Stimulated activated naive B cell treated with anti-CD40 and anti-IgM and Interleukin-4, amounts not matched to agents 10 μg/mL and 1 μg/mL and 100 μg/mL, for 72 hours (primary cell): ENCODE measurements around the gene MTF2.
"Not testable (repeated sequence)": the region's sequence is repeated elsewhere in the genome, so short reads cannot be mapped to it uniquely, and the experiment has no call there.

Experiments
- ATAC-seq, 2 donors: fragments of 150-1000 bp; cut with Tn5 transposase; replicated peaks; 2 replicates each; pipeline ENCODE4 v1.10.0; 2021; ENCODE audit warnings: moderate library complexity in 1 of 2
- DNase-seq: peaks from one replicate; pipeline ENCODE4 v3.0.0; 2021
- H3K27ac Mint-ChIP-seq: one replicate; pipeline ENCODE4 v1.8.0; 2022; ENCODE audit warnings: mild to moderate bottlenecking, mixed read lengths
- H3K27me3 Mint-ChIP-seq, 2 donors: one replicate each; pipeline ENCODE4 v1.8.0; 2022; ENCODE audit warnings: mixed read lengths in 2 of 2
- H3K36me3 Mint-ChIP-seq, 2 donors: one replicate each; pipeline ENCODE4 v1.8.0; 2022; ENCODE audit warnings: mixed read lengths in 2 of 2, mild to moderate bottlenecking in 1 of 2
- H3K4me1 Mint-ChIP-seq, 2 donors: one replicate each; pipeline ENCODE4 v1.8.0; 2022; ENCODE audit warnings: mixed read lengths in 2 of 2, mild to moderate bottlenecking in 1 of 2
- H3K4me3 Mint-ChIP-seq, 2 donors: one replicate each; pipeline ENCODE4 v1.8.0; 2022; ENCODE audit warnings: mild to moderate bottlenecking in 2 of 2, mixed read lengths in 2 of 2, moderate library complexity in 1 of 2
- H3K9me3 Mint-ChIP-seq, 2 donors: one replicate each; pipeline ENCODE4 v1.8.0; 2022; ENCODE audit warnings: mixed read lengths in 2 of 2, mild to moderate bottlenecking in 1 of 2

MTF2 gene

DNA sequence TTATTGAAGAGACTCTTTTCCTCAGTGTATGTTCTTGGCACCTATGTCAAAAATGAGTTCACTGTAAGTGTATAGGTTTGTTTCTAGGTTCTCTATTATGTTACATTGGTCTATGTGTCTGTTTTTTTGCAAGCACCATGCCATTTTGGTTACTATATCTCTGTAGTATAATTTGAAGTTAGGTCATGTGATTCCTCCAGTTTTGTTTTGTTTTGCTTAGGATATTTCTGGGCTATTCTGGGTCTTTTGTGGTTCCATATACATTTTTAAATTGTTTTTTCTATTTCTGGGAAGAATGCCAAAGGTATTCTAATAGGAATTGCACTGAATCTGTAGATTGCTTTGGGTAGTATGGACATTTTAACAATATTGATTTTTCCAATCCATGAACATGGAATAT is 87.9 kb downstream of the MTF2 start:
- Mint-ChIP-seq H3K4me1 (peaks cover 35 to 70% of the 10 kb centered on the region in 2 donors), H3K27me3 (no peaks in the 10 kb centered on the region), H3K4me3 (no peak overlapping the region), H3K36me3 (peaks cover 63 to 65% of the 10 kb centered on the region in 2 donors), H3K9me3 (peaks cover 14 to 17% of the 10 kb centered on the region in 2 donors), H3K27ac (no peak overlapping the region)
- ATAC-seq (no peak), DNase-seq (no peak)

DNA sequence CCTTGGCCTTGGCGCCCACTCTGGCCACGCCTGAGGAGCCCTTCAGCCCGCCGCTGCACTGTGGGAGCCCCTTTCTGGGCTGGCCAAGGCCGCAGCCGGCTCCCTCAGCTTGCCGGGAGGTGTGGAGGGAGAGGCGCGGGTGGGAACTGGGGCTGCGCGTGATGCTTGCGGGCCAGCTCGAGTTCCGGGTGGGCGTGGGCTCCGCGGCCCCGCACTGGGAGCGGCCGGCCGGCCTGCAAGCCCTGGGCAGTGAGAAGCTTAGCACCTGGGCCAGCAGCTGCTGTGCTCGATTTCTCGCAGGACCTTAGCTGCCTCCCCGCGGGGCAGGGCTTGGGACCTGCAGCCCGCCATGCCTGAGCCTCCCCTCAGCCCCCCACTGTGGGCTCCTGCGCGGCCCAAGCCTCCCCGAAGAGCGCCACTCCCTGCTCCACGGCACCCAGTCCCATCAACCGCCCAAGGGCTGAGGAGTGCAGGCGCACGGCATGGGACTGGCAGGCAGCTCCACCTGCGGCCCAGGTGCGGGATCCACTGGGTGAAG is 91.1 kb downstream of the MTF2 start:
- not testable (repeated sequence) for H3K27ac Mint-ChIP-seq, DNase-seq, ATAC-seq, H3K27me3 Mint-ChIP-seq, H3K4me3 Mint-ChIP-seq
- Mint-ChIP-seq H3K4me1 (peaks cover 40 to 77% of the 10 kb centered on the region in 2 donors), H3K36me3 (peaks cover 65 to 73% of the 10 kb centered on the region in 2 donors), H3K9me3 (peaks cover 14 to 17% of the 10 kb centered on the region in 2 donors)

DNA sequence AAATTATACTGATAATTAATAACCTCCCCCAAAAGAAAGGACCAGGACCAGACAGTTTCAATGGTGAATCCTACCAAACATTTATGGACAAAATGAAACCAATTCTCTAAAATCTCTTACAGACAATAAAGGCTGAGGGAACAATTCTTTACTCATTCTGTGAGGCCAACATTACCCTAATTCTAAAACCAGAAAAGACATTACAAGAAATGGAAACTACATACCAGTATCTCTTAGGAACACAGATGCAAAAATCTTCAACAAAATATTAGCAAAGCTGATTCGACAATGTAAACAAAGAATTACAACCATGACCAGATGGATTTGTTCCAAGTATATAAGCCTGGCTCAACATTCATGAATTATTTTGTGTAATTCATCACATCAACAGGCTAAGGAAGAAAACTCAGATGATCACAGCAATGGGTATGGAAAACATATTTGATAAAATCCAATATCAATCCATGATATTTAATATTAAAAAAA is 92.5 kb downstream of the MTF2 start:
- peak overlapping the region; percentile 74 to 81 for H3K4me3 Mint-ChIP-seq
- DNase-seq (no peak), ATAC-seq (no peak)
- peaks cover 8 to 15% of the 10 kb centered on the region in 2 donors for H3K9me3 Mint-ChIP-seq
- H3K36me3 Mint-ChIP-seq = peaks cover 60 to 72% of the 10 kb centered on the region in 2 donors
- H3K27ac Mint-ChIP-seq = no peak overlapping the region
- H3K4me1 Mint-ChIP-seq = peaks cover 36 to 75% of the 10 kb centered on the region in 2 donors
- H3K27me3 Mint-ChIP-seq = no peaks in the 10 kb centered on the region

DNA sequence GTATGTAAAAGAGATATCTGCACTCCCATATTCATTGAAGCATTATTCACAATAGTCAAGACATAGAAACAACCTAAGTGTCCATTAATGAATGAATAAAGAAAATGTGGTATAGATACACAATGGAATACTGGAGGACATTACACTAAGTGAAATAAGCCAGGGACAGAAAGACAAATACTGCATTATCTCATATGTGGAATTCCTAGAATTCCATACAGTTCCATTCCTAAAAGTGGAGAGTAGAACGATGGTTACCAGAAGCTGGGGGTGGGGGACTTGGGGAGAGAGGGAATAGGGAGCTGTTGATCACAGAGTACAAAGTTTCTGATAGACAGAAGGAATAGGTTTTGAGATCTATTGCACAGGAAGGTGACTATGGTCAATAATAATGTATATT is 93.7 kb downstream of the MTF2 start:
- H3K4me1 Mint-ChIP-seq = peaks cover 36 to 75% of the 10 kb centered on the region in 2 donors
- peak overlapping the region; percentile 2 to 39 for H3K4me3 Mint-ChIP-seq
- ATAC-seq (no peak), DNase-seq (no peak)
- H3K27me3 Mint-ChIP-seq = no peaks in the 10 kb centered on the region
- H3K36me3 Mint-ChIP-seq = peaks cover 48 to 61% of the 10 kb centered on the region in 2 donors
- peaks cover 5 to 10% of the 10 kb centered on the region in 2 donors for H3K9me3 Mint-ChIP-seq
- no peak overlapping the region for H3K27ac Mint-ChIP-seq

DNA sequence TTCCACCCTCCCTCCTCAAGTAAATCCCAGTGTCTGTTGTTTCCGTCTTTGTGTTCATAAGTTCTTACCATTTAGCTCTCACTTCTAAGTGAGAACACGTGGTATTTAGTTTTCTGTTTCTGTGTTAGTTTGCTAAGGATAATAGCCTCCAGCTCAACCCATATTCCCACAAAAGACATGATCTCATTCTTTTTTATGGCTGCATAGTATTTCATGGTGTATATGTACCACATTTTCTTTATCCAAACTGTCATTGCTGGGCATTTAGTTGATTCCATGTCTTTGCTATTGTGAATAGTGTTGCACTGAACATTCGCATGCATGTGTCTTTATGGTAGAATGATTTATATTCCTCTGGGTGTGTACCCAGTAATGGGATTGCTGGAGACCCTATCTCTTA is 95.6 kb downstream of the MTF2 start:
- peaks cover 32 to 75% of the 10 kb centered on the region in 2 donors for H3K4me1 Mint-ChIP-seq
- not testable (repeated sequence) for H3K4me3 Mint-ChIP-seq, H3K27ac Mint-ChIP-seq, H3K9me3 Mint-ChIP-seq, H3K27me3 Mint-ChIP-seq, ATAC-seq, DNase-seq
- H3K36me3 Mint-ChIP-seq = peaks cover 40 to 55% of the 10 kb centered on the region in 2 donors

DNA sequence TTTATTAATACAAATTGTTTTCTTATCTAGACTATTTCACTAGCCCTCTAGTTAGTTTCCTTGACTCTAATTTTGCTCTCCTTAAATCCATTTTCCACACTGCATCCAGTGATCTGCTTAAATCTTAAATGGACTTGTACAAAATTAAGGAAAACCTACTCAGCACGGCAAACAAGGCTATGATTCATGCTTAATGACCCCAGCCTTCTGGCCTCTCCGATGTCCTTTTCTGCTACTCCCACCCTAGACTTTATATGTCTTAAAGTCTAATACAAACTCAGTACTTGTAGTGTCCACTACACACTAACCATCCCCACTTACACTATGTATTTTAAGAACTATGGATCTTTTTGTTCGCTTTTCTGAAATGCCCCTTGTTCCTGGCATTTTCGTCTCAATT is 98.9 kb downstream of the MTF2 start:
- Mint-ChIP-seq H3K4me1 (peaks cover 22 to 63% of the 10 kb centered on the region in 2 donors), H3K27ac (peak overlapping the region; percentile 11), H3K9me3 (no peaks in the 10 kb centered on the region), H3K36me3 (peaks cover 20 to 30% of the 10 kb centered on the region in 2 donors), H3K4me3 (peak overlapping the region; percentile 97), H3K27me3 (no peaks in the 10 kb centered on the region)
- ATAC-seq (no peak), DNase-seq (no peak)

DNA sequence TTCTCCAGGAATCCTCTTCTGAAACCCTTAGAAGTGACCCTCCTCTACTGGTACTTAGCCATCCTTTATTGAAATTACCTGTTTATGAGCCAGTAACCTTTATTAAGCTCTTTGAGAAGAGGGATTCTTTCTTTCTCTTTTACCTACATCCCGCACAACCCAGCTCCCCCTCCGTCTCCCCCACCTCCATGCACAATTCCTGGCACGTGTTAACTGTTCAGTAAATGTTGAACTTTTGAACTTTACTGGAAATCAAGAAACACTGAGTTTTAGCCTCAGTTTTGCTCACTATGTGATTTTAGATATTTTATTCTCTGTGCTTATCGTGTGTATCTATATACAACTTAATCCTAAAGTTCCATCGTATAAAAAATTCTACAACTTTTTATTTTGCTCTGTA is 99.3 kb downstream of the MTF2 start:
- peak overlapping the region; percentile 11 for H3K27ac Mint-ChIP-seq
- peaks cover 20 to 59% of the 10 kb centered on the region in 2 donors for H3K4me1 Mint-ChIP-seq
- peaks cover 18 to 26% of the 10 kb centered on the region in 2 donors for H3K36me3 Mint-ChIP-seq
- no peaks in the 10 kb centered on the region for H3K27me3 Mint-ChIP-seq
- DNase-seq (no peak), ATAC-seq (no peak)
- H3K4me3 Mint-ChIP-seq = peak overlapping the region; percentile 97
- H3K9me3 Mint-ChIP-seq = no peaks in the 10 kb centered on the region

DNA sequence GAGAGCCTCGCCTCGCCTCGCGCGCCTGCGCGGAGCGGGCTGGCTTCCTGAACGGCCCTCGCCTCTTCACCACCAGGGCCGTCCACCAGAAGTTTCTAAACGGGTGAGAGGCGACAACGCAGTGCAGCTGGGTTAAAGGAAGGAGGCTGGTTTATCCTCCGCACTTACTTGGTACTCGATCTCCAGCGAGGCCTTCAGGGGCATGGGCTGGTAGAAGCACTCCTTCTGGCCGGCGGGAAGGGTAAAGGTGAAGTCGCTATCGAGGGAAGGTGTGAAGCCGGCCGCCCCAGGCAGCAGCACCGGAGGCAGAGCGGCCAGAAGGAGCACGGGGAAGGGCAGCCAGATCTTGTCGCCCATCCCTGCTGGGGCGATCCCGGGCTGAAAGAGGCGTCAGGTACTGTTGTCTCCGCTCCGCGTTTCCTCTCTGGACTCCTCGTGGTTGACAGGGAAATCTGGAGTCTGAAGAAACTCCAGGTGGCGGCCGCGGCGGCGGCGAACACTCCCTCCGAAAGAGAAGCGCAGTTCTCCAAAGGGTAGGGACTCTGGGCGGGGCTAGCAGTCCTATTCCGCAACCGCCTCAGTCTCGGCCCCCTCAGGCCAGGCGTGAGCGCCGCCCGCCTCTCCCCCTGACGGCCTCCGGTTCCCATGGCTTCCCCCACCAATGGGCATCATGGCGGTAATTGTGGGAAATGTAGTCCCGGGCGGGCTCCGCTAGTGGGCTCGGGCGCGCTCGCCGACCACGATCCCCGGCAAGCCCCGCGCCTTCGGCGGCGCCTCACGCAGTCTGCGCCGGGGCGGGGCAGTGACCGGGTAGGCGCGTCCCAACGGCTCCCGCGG is 101.0 kb downstream of the MTF2 start, which contains the start of gene TMED5:
TMED5 (minus strand) TSS at position 528 of the 837 bp plus-strand sequence; CDS start at position 357, 171 bp downstream.
- Mint-ChIP-seq H3K4me3 (peak within 1 kb of the TSS; percentile 97), H3K9me3 (no peaks in the 10 kb centered on the region), H3K4me1 (peaks cover 18 to 54% of the 10 kb centered on the region in 2 donors), H3K27ac (peak within 1 kb of the TSS; percentile 99), H3K27me3 (no peaks in the 10 kb centered on the region), H3K36me3 (peaks cover 12 to 24% of the 10 kb centered on the region in 2 donors)
- peak; percentile 97 for DNase-seq
- peak; percentile 87 to 89 for ATAC-seq

DNA sequence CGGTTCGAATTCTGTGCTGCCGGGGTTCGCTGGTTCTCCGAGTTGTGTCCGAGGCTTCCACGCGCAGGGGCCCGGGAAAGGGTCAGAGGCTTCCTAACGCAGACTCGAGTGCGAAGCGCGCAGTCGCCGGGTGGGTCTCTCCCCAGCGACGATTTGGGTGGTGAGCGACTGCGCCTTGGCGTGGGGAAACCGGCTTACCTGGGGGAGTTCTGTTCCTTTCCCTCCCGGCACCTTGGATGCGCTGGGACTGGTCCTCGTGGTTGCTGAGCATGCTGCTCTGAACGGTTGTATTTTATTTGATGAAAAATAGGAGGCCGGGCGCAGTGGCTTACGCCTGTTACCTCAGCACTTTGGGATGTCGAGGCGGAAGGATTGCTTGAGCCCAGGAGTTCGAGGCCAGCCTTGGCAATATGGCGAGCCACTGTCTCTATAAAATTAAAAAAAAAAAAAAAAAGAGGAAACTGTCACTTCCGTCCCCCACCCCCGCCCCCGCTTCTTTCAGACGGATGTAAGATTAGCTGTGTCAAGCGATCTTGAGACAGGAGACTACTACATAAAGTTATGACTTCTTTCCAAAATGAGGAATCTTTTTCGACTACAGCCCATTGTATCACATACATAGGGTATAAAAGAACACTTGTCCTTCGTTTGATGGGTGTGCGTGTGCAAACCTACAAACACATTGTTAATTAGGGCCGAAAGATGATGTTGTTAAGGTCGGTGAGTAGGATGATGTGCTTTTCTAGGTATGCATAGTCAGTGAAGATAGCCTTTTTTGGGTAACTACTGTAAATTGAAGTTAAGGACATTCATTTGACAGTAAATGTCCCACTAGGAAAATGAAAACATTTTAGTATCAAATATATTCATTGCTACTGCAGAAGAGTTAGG is 101.9 kb downstream of the MTF2 start, which contains the start of gene CCDC18:
CCDC18 (plus strand) TSS at position 2 of the 891 bp plus-strand sequence. CDS start 2,638 bp downstream, outside the sequence.
- no peaks in the 10 kb centered on the region for H3K27me3 Mint-ChIP-seq
- H3K36me3 Mint-ChIP-seq = peaks cover 14 to 23% of the 10 kb centered on the region in 2 donors
- H3K9me3 Mint-ChIP-seq = no peaks in the 10 kb centered on the region

DNA sequence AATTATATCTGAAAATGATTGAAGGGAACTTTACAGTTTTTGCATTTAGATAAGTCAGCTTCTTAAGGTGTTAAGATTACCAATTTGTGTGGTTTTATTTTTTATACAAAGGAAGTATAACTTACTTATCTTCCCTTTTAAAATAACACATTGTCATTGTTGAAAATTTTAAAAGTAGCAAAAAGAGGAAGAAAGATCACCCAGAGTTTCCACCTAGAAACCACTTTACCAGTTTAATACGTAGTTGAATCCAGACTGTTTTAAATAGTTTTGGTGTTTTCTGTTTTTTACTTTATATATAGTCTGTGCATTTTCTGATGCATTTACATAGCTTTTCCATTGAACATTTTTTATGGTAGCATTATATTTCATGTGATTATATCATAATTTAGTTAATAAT is 107.6 kb downstream of the MTF2 start:
- peak; percentile 73 to 78 for ATAC-seq
- peaks cover 25 to 30% of the 10 kb centered on the region in 2 donors for H3K36me3 Mint-ChIP-seq
- H3K9me3 Mint-ChIP-seq = no peaks in the 10 kb centered on the region
- H3K4me3 Mint-ChIP-seq = no peak overlapping the region
- H3K4me1 Mint-ChIP-seq = peaks cover 21 to 64% of the 10 kb centered on the region in 2 donors
- no peaks in the 10 kb centered on the region for H3K27me3 Mint-ChIP-seq
- DNase-seq = no peak
- H3K27ac Mint-ChIP-seq = no peak overlapping the region

More for the DNA sequence above, 101.9 kb downstream of the MTF2 start, which contains the start of gene CCDC18:
- H3K4me1 Mint-ChIP-seq = peaks cover 20 to 58% of the 10 kb centered on the region in 2 donors
- peak within 1 kb of the TSS; percentile 99 for H3K27ac Mint-ChIP-seq
- ATAC-seq (peak; percentile 41), DNase-seq (no peak)
- peak within 1 kb of the TSS; percentile 97 for H3K4me3 Mint-ChIP-seq
